HepG2 (cell line): Measurements from ENCODE around the gene MRFAP1L1. TPM values are rescaled to one million over a fixed set of nuclear protein-coding genes. Genes with fewer than 3 reads are reported as not detected.

Source experiments
- ATAC-seq: fragments of 200-7000 bp; cut with Tn5 transposase; 3 replicates; pipeline ENCODE4 v1.9.1; 2020; ENCODE audit warnings: mild to moderate bottlenecking, moderate library complexity
- BruUV-seq: library from RNA; stranded (reverse); fragments of 400-500 nt; replicated peaks from 2 replicates; lab custom pipeline; 2021; lab: Mats Ljungman, UMichigan
- CTCF ChIA-PET: fragments of 300-600 bp; formaldehyde crosslinking; extraction: SDS; loops from one replicate; lab custom pipeline; 2021; ENCODE audit warnings: low total read pairs, inconsistent platforms, low intra/inter-chr PET ratio; lab: Yijun Ruan, JAX
- POLR2A ChIA-PET: fragments of 350-600 bp; sonication (Branson Sonifier 250); formaldehyde crosslinking; loops from one replicate; lab custom pipeline; 2020; ENCODE audit warnings: antibody characterized with exemption, inconsistent platforms; lab: Yijun Ruan, JAX
- DNase-seq: peaks from one replicate; pipeline ENCODE4 v3.0.0-alpha.2; 2015; ENCODE audit warnings: low spot score
- FAIRE-seq: peaks from 3 replicates; lab custom pipeline; 2011; peaks lifted over from hg19 to GRCh38; lab: Jason Lieb, UNC
- H2AFZ ChIP-seq: one replicate; pipeline ENCODE4 v1.6.1; 2011; ENCODE audit warnings: low read length, inconsistent platforms
- H3K27ac ChIP-seq: fragments of 300-600 bp; 3 replicates; pipeline ENCODE4 v1.8.0; 2011; ENCODE audit warnings: mixed run types, mild to moderate bottlenecking, mixed read lengths, low read length, inconsistent platforms; ENCODE audit not compliant: insufficient read depth; ENCODE audit errors: extremely low read length
- H3K27me3 ChIP-seq, 2 experiments: fragments of 200-600 bp in 1 of 2; 2 replicates in 1 of 2; 3 replicates in 1 of 2; pipeline versions ENCODE4 v1.6.0 to v1.8.0; 2011; ENCODE audit warnings: low read length in 2 of 2, mild to moderate bottlenecking in 2 of 2, moderate library complexity in 2 of 2, inconsistent platforms in 1 of 2; ENCODE audit not compliant: insufficient read depth in 2 of 2, control insufficient read depth in 1 of 2
- H3K36me3 ChIP-seq, 2 experiments: fragments of 200-600 bp in 1 of 2; replicated peaks in 1 of 2; 2 replicates in 1 of 2; 3 replicates in 1 of 2; pipeline versions ENCODE4 v1.5.1 to v1.8.0; 2011; ENCODE audit warnings: low read length in 2 of 2, inconsistent platforms in 1 of 2; ENCODE audit not compliant: insufficient read depth in 2 of 2, control insufficient read depth in 1 of 2
- H3K4me1 ChIP-seq: 2 replicates; pipeline ENCODE4 v1.5.1; 2012; ENCODE audit warnings: low read length, inconsistent platforms; ENCODE audit not compliant: insufficient read depth
- H3K4me2 ChIP-seq: 2 replicates; pipeline ENCODE4 v1.6.0; 2011; ENCODE audit warnings: low read depth, low read length, inconsistent platforms
- H3K4me3 ChIP-seq, 3 experiments: fragments of 200-600 bp in 1 of 3; sonication (generic), shearing (Covaris generic) in 1 of 3; replicated peaks in 1 of 3; 2 replicates each; pipeline ENCODE4 v1.5.1; 2011 to 2016; ENCODE audit warnings: low read length in 3 of 3, inconsistent platforms in 2 of 3, low read depth in 2 of 3, mild to moderate bottlenecking in 2 of 3, control low read depth in 1 of 3, mixed read lengths in 1 of 3; ENCODE audit not compliant: insufficient read depth in 1 of 3
- H3K79me2 ChIP-seq: one replicate; pipeline ENCODE4 v1.6.1; 2011; ENCODE audit warnings: low read length, inconsistent platforms; ENCODE audit not compliant: insufficient read depth
- H3K9ac ChIP-seq: 2 replicates; pipeline ENCODE4 v1.6.0; 2011; ENCODE audit warnings: mild to moderate bottlenecking, low read depth, low read length, inconsistent platforms; ENCODE audit not compliant: insufficient read depth
- H3K9me3 ChIP-seq: 2 replicates; pipeline ENCODE4 v1.5.1; 2012; ENCODE audit warnings: mild to moderate bottlenecking, low read length
- H4K20me1 ChIP-seq: 2 replicates; pipeline ENCODE4 v1.6.0; 2011; ENCODE audit warnings: inconsistent platforms, mild to moderate bottlenecking, low read length, moderate library complexity; ENCODE audit not compliant: insufficient read depth
- GABPB1 ChIP-seq: IDR thresholded peaks from 2 replicates; pipeline ENCODE4 v1.6.1; 2016; ENCODE audit warnings: mild to moderate bottlenecking, missing genetic modification reagents, moderate library complexity, missing compliant biosample characterization
- GATAD2A ChIP-seq: IDR thresholded peaks from 2 replicates; pipeline ENCODE4 v1.6.1; 2016
- HMG20B ChIP-seq: conservative IDR thresholded peaks from 2 replicates; pipeline ENCODE4 v1.6.1; 2016; ENCODE audit warnings: missing genetic modification reagents, missing compliant biosample characterization
- HNF4G ChIP-seq, 2 experiments: sonication (generic) in 1 of 2; formaldehyde crosslinking in 1 of 2; IDR thresholded peaks; 2 replicates each; pipeline versions ENCODE4 v1.4.0 to v1.6.1; 2011 to 2020; ENCODE audit warnings: borderline replicate concordance in 2 of 2, low read depth in 2 of 2, mild to moderate bottlenecking in 2 of 2, low read length in 1 of 2, missing genetic modification reagents in 1 of 2, moderate library complexity in 1 of 2
- KDM1A ChIP-seq: IDR thresholded peaks from 2 replicates; pipeline ENCODE4 v1.6.1; 2016; ENCODE audit warnings: missing compliant biosample characterization
- SRF ChIP-seq: IDR thresholded peaks from 2 replicates; pipeline ENCODE4 v1.6.1; 2011; ENCODE audit warnings: mild to moderate bottlenecking, low read depth, low read length, moderate library complexity
- ZNF354B ChIP-seq: sonication (generic); formaldehyde crosslinking; IDR thresholded peaks from 2 replicates; pipeline ENCODE4 v1.8.0; 2022; ENCODE audit warnings: mild to moderate bottlenecking, missing genetic modification reagents
- ZNF616 ChIP-seq: sonication (generic); formaldehyde crosslinking; IDR thresholded peaks from 2 replicates; pipeline ENCODE4 v1.5.0; 2020; ENCODE audit warnings: low read depth, mild to moderate bottlenecking, missing genetic modification reagents
- WGBS: methylation state at CpG from one replicate; pipeline ENCODE4 v1.1.6; 2017; ENCODE audit warnings: low lambda C conversion rate; 5-methylcytosine and 5-hydroxymethylcytosine counted together
- in situ Hi-C: cut with HindIII; loops from 2 replicates; pipeline ENCODE4 v1.10.0; 2017; ENCODE audit warnings: low pct_unique_long_range_greater_than_20kb; ENCODE audit not compliant: extremely low pct_ligation_motif_present
- intact Hi-C: fragments of 100-400 bp; cut with micrococcal nuclease; formaldehyde crosslinking; loops from one replicate; pipeline ENCODE4 v1.10.0; 2022; ENCODE audit not compliant: unreplicated experiment
- polyA plus RNA-seq, 8 experiments: library from polyadenylated mRNA; depleted of rRNA in 3 of 8; stranded (reverse) in 7 of 8; unstranded in 1 of 8; fragments of >200 nt; fragmentation: Illumina TruSeq in 4 of 8; extraction: Trizol in 4 of 8; gene quantifications; 2 replicates each; pipeline versions ENCODE4 v1.2.1 to v1.2.3, GENCODE V29; 2011 to 2016; ENCODE audit warnings: low read depth in 4 of 8, missing spikeins in 1 of 8, mixed read lengths in 1 of 8; ENCODE audit not compliant: insufficient read depth in 1 of 8
- total RNA-seq, 5 experiments: library from RNA; depleted of rRNA; stranded (reverse); fragments of >200 nt; fragmentation: Illumina TruSeq; extraction: Trizol; gene quantifications; 2 replicates each; pipeline ENCODE4 v1.2.3, GENCODE V29; 2016; ENCODE audit warnings: low read depth in 1 of 5
- TF ChIP-seq, protein P1 (sequence below): sonication (generic); formaldehyde crosslinking; IDR thresholded peaks from 2 replicates; pipeline ENCODE4 v1.4.0; 2020; ENCODE audit warnings: missing genetic modification reagents, borderline replicate concordance
- TF ChIP-seq, protein P2 (sequence below), 2 experiments: fragments of 450-650 bp in 1 of 2; sonication (generic) in 1 of 2; formaldehyde crosslinking in 1 of 2; IDR thresholded peaks; 2 replicates each; pipeline versions ENCODE4 v1.6.1 to v1.8.0; 2016 to 2022; ENCODE audit warnings: antibody characterized with exemption in 1 of 2, mild to moderate bottlenecking in 1 of 2, missing genetic modification reagents in 1 of 2

MRFAP1L1 gene
- total and polyA plus RNA-seq, 2 of the 13 experiments (the other 11 are each of a cell fraction or from before 2014, with no cell fraction given), result 44.8 to 76.6 TPM

DNA sequence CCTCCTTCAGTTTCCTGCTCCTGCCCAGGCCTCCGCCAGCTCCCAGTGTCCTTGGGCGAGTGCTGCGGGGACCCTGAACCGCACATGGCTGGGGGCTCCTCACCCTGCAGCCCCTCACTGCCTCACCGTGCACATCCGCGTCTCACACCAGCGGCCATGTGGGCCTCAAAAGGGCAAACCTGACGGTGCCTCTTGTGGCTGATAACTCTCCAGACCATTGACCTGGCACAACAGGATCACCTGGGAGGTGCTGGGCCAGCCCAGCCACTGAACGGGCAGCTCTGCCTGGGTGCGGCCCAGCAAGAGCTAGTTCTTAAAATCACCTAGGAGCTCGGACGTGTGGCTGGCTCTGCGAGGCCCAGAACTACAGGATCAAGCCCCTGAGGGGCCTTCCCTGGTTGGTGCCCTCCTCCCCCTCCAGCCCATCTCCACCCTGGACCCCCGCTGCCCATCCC is 20.1 kb downstream of the MRFAP1L1 start:
- FAIRE-seq, result no peak
- H3K9ac ChIP-seq, result peak overlapping the region; percentile 75
- peak overlapping the region; percentile 91 for H3K4me2 ChIP-seq
- peaks cover 16% of the 10 kb centered on the region for H3K79me2 ChIP-seq
- in situ Hi-C loops (no loop called here), intact Hi-C loops (loop anchor here (2.0 to 10.0 kb wide), 3 partner anchors 15 to 65 kb away; partner anchors contain the start of gene MRFAP1)
- no peaks in the 10 kb centered on the region for H3K9me3 ChIP-seq
- CTCF ChIA-PET, result interaction anchor here (1.9 to 2.3 kb wide), 2 partner anchors 10 to 15 kb away, joined by 4 to 10 read pairs; a partner anchor contains a TSS
- 5% methylated on average over 6 of the region's 15 CpGs for WGBS
- no peak overlapping the region for H2AFZ ChIP-seq
- no peaks in the 10 kb centered on the region for H3K36me3 ChIP-seq
- H3K4me1 ChIP-seq, result peaks cover 75% of the 10 kb centered on the region
- H4K20me1 ChIP-seq, result no peaks in the 10 kb centered on the region
- DNase-seq, result peak; percentile 50
- H3K4me3 ChIP-seq, result peak overlapping the region; percentile 49 to 74 (median 66); a peak in 5 of 6 replicates
- ATAC-seq, result peak; percentile 45
- H3K27me3 ChIP-seq, result no peaks in the 10 kb centered on the region; a peak in 1 of 5 replicates
- POLR2A ChIA-PET, result interaction anchor here (0.6 to 5.5 kb wide), 16 partner anchors 9 to 413 kb away, joined by 3 to 122 read pairs (median 5); partner anchors contain the start of genes BLOC1S4, GRPEL1, MAN2B2 and MRFAP1
- BruUV-seq, result no TSS peak
- H3K27ac ChIP-seq, result peak overlapping the region; percentile 94
- peak; percentile 30; the same call in 1 of the 2 replicates for TF ChIP-seq GABPB1 (CRISPR knock-in tag)
- TF ChIP-seq, protein P1, sequence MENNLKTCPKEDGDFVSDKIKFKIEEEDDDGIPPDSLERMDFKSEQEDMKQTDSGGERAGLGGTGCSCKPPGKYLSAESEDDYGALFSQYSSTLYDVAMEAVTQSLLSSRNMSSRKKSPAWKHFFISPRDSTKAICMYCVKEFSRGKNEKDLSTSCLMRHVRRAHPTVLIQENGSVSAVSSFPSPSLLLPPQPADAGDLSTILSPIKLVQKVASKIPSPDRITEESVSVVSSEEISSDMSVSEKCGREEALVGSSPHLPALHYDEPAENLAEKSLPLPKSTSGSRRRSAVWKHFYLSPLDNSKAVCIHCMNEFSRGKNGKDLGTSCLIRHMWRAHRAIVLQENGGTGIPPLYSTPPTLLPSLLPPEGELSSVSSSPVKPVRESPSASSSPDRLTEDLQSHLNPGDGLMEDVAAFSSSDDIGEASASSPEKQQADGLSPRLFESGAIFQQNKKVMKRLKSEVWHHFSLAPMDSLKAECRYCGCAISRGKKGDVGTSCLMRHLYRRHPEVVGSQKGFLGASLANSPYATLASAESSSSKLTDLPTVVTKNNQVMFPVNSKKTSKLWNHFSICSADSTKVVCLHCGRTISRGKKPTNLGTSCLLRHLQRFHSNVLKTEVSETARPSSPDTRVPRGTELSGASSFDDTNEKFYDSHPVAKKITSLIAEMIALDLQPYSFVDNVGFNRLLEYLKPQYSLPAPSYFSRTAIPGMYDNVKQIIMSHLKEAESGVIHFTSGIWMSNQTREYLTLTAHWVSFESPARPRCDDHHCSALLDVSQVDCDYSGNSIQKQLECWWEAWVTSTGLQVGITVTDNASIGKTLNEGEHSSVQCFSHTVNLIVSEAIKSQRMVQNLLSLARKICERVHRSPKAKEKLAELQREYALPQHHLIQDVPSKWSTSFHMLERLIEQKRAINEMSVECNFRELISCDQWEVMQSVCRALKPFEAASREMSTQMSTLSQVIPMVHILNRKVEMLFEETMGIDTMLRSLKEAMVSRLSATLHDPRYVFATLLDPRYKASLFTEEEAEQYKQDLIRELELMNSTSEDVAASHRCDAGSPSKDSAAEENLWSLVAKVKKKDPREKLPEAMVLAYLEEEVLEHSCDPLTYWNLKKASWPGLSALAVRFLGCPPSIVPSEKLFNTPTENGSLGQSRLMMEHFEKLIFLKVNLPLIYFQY, result peak; percentile 23; the same call in 1 of the 2 replicates
- TF ChIP-seq KDM1A (CRISPR knock-in tag), result no peak
- TF ChIP-seq SRF, result no peak
- 0 out of 2 replicates have a peak, but pooled peaks have one; percentile 50 for TF ChIP-seq ZNF354B (CRISPR knock-in tag)
- peak; percentile 58; the same call in 1 of the 2 replicates for TF ChIP-seq ZNF616 (CRISPR knock-in tag)
- no peak for TF ChIP-seq HMG20B (CRISPR knock-in tag)
- TF ChIP-seq HNF4G (IDR thresholded peaks at IDR 0.05; ENCODE audit: borderline replicate concordance, low read depth, low read length), result no peak
- TF ChIP-seq HNF4G (CRISPR knock-in tag; IDR thresholded peaks at IDR 0.05; ENCODE audit: borderline replicate concordance, low read depth), result 0 out of 2 replicates have a peak, but pooled peaks have one; percentile 28
- TF ChIP-seq, protein P2, sequence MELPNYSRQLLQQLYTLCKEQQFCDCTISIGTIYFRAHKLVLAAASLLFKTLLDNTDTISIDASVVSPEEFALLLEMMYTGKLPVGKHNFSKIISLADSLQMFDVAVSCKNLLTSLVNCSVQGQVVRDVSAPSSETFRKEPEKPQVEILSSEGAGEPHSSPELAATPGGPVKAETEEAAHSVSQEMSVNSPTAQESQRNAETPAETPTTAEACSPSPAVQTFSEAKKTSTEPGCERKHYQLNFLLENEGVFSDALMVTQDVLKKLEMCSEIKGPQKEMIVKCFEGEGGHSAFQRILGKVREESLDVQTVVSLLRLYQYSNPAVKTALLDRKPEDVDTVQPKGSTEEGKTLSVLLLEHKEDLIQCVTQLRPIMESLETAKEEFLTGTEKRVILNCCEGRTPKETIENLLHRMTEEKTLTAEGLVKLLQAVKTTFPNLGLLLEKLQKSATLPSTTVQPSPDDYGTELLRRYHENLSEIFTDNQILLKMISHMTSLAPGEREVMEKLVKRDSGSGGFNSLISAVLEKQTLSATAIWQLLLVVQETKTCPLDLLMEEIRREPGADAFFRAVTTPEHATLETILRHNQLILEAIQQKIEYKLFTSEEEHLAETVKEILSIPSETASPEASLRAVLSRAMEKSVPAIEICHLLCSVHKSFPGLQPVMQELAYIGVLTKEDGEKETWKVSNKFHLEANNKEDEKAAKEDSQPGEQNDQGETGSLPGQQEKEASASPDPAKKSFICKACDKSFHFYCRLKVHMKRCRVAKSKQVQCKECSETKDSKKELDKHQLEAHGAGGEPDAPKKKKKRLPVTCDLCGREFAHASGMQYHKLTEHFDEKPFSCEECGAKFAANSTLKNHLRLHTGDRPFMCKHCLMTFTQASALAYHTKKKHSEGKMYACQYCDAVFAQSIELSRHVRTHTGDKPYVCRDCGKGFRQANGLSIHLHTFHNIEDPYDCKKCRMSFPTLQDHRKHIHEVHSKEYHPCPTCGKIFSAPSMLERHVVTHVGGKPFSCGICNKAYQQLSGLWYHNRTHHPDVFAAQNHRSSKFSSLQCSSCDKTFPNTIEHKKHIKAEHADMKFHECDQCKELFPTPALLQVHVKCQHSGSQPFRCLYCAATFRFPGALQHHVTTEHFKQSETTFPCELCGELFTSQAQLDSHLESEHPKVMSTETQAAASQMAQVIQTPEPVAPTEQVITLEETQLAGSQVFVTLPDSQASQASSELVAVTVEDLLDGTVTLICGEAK (IDR thresholded peaks at IDR 0.05), result no peak
- TF ChIP-seq, protein P2 (CRISPR knock-in tag; IDR thresholded peaks at IDR 0.05), result peak; percentile 53; the same call in 1 of the 2 replicates
- no peak for TF ChIP-seq GATAD2A (CRISPR knock-in tag)
